HG02884 (cell line): ENCODE results near the gene GSTM2.
"Not testable (repeated sequence)": the region's sequence is repeated elsewhere in the genome, so short reads cannot be mapped to it uniquely, and the experiment has no call there.

Experiments
- ATAC-seq: cut with Tn5 transposase; IDR thresholded peaks from one replicate; pipeline ENCODE4 v1.9.1; 2021; ENCODE audit warnings: mild to moderate bottlenecking, moderate library complexity; ENCODE audit not compliant: unreplicated experiment

GSTM2 gene

DNA sequence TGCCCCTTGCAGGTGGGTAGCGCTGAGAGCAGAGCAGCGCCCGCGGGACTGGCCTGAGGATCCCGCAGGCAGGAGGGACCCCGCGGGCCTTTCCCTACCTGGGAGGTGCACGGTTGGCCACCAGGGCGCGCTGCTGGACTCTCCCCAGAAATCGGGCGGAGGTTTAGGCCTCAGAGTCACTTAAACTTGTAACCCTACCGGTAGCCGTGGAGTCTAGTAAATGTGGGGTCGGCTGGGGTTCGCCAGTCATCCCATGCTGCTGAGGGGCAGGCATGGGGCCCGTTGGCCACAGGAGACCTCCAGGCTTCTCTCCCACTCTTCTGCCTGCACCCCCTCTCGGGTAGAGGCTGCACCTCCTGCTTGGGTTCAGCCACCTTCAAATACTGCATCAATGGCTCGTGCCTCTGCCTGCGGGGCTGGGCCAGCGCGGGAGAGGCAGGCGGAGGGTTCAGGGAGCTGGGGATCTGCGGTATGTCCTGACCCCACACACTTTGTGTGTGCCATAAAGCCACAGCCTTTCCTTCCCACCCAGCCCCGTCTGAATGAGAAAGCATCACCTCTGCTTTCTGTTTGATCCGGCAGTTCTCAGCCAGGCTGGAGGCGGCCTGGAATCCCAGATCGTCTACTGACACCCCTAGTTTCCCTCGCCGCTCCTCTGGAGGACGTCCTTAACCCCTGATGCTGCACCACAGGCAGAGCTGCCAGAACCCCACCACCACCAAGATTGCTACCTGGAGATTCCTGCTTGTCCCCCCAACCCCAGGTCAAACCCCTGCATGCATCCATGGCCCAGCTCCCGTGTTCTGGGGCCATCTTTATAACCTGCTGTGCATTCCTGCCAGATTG lies 24.2 kb upstream of the GSTM2 start:
- peak; percentile 96 for ATAC-seq

DNA sequence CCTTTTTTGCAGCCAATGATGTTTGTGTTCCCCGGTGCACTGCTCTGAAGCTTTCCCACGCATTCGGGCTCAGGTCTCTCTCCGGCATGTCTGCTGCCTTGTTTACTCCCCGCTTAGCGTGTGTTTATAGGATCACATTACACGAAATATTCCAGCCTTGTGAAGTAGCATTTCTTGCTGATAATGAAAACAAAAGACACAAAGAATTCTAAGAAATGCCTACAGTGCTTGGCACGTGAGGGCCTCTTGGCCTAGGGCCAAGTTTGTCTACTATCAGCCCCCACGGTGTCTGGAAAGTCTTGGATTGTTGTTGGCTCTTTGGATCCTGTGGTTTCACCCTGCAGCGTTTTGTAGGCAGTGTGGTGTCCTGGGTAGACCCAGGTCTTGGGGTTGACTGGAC lies 23.2 kb upstream of the GSTM2 start:
- ATAC-seq, result no peak

DNA sequence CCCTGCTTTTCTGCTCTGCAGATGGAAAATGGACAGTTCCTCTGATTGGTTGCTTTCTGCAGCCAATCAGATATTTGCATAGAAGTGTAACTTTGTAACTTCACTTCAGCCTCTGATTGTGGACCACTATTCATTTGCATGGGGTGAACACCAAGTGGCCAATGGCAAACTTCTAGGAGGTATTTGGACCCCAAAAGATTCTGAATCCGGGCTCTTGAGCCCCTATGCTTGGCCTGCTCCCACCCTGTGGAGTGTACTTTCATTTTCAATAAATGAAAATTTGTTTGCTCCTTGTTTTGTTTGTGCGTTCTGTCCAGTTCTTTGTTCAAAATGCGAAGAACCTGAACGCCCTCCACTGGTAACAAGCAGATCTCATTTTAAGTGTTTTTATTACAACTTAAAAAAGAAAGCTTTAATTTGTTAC lies 18.4 kb upstream of the GSTM2 start:
- ATAC-seq, result no peak

DNA sequence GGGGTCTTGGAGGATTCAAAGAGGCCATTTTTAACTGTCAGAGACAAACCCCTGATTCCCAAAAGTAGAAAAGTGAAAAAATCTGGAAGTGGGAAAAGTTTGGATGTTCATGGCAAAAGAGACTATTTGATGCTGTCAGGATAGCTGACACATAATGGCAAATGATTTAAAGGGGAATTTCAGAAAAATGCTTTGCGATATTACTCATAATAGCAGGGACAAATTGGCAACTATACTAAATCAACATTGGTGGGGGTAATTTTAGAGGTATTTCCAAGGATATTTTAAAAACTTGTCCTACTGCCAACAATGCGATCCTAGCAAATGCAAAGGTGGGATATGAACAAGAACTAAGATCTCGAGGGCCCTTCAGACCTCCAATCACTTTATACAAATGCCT lies 17.2 kb upstream of the GSTM2 start:
- no peak for ATAC-seq

- no peak for ATAC-seq
These were observed 15.5 kb upstream of the GSTM2 start for GRCh38 chr1:109652402-109652801.

DNA sequence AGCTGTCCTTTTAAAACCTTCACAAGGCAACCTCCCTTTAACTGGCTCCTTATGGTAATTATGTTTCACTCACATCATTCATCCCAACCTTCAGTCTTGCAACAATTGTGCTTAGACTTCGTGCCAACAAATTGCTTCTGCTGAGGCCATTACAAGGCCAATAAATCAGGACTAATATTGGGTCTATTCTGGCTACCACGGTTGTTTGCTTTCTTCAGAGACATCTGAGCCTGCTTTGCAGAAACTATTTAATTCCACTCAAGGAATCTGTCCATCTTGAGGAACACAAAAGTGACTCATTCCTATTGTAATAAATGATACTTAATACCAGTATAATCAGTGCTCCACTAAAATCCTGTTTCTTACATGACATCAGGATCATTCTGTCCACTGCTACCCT lies 14.6 kb upstream of the GSTM2 start:
- ATAC-seq, result no peak

- ATAC-seq, result no peak
These were observed 13.3 kb upstream of the GSTM2 start for GRCh38 chr1:109654519-109654918.

- peak; percentile 82 for ATAC-seq
These were observed 12.0 kb upstream of the GSTM2 start, which contains the start of gene GSTM4 for GRCh38 chr1:109655615-109656519. Gene GSTM4, plus strand, starts transcription at chr1:109656099. Its CDS starts 291 bp downstream, at chr1:109656390.

DNA sequence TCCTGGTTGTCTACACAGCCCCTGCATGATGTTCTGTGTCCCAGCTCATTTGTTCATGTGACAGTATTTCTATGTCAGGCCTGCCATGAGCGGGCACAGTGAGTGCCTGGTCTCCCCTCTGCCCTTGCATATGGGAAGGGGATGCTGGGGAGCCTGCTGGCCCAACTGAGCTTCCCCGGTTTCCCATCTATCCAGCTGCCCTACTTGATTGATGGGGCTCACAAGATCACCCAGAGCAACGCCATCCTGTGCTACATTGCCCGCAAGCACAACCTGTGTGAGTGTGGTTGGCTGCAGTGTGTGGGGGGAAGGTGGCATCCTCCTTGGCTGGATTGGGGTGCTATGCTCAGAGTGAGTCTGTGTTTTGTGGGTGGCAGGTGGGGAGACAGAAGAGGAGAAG lies 10.5 kb upstream of the GSTM2 start:
- ATAC-seq, result no peak

GRCh38 chr1:109657970-109658369 lies 9.9 kb upstream of the GSTM2 start:
- ATAC-seq, result no peak

DNA sequence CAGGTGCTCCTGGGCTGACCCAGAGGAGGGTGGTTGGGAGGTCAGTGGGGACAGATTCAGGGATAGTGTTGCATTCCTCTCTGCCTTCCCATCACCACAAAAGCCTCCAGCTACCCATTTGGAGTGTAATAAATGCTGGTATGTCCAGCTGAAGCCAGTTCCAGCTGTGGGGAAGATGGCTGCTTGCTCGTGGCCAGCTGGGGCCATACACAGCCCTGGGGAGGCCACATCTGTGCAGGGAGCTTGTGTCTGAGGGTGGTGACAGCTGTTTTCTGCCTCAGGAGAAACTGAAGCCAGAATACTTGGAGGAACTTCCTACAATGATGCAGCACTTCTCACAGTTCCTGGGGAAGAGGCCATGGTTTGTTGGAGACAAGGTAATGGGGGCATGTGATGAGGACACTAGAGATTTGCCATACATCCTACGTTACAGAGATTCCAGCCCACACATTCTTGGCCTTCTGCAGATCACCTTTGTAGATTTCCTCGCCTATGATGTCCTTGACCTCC lies 9.3 kb upstream of the GSTM2 start:
- ATAC-seq, result no peak

DNA sequence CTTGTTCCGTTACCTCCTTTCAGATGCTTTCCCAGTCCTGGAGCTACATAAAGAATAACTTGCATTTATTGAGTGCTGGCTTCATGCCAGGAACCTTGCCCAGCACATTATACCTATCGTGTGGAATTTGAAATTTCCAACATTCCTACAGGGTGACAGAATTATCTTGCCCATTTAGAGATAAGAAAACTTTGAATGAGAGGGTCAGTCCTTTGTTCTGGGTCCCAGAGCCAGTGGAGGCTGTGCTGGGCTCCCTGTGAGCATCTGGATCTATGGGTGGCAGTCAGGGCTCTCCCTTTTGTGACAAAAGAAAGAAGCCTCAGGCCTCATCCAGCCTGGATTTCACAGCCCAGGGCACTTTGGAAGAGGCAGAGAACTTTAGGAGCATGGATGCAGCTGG lies 8.7 kb upstream of the GSTM2 start:
- no peak for ATAC-seq

DNA sequence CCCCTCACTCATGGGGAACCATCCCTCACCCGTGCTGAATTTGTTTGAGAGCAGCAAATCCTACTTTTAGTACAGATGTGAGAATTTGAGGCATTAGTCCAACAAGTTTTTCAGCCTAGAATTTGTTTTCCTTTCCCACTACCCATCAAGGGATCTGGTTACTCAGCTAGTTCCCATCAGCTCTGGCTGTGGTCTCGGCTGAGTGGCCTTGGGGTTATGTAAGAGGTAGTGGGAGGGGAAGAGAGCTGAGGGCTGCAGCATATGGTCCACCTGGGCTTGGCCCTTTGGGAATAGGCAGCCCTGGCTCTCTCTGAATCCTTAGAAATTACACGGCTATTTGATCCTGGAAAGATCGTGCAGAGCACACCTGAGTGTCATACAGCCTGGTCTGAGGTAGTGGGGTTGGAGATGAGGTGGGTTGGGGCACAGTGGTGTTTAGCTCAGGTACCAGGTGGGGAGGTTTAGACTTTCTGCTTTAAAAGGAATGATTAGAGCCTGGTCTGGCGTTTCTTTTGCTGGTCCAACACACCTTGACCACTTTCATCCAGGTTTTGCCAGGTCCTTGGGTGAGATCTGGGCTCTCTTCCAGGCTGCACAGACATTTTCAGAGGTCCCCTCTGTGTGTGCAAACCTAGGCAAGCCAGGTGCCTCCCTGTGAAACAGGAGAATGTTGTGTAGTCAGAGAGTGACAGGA lies 7.7 kb upstream of the GSTM2 start:
- no peak for ATAC-seq

DNA sequence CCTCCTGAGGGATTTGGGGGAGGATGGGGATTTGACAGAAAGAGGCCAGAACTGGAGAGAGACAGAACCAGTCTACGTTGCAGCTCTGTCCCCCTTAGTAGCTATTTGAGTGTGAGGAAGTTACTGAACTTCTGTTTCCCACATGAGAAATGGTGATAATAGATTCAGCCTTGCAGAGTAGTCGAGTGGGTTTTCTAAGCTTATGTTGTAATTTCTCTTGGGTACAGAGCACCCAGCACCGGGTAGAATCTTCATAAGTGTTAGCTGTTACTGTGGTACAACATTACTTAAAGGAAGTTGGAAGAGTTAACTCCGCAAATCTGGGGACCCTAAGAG lies 7.2 kb upstream of the GSTM2 start:
- not testable (repeated sequence) for ATAC-seq

GRCh38 chr1:109661391-109661790 lies 6.5 kb upstream of the GSTM2 start:
- ATAC-seq, result no peak

DNA sequence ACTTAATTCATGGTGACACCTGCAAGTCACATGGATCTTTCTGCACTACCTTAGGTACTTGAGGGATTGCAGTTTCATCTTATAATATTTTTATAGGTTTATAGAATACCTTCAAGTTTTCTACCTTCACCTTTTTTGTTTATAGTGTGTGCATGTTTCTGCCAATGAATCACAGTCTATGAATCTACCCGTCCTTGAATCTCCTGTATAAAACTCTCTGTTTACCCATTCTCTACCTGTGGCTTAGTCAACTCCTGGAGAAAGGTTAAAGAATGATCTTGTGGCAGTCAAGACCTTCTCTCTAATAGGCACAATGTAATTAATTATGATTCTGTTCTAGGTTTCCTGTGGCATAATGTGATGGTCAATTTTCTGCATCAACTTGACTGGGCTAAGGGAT lies 3.2 kb upstream of the GSTM2 start:
- ATAC-seq, result no peak

GRCh38 chr1:109668123-109668775 lies 392 bp downstream of the GSTM2 start:
- no peak for ATAC-seq

DNA sequence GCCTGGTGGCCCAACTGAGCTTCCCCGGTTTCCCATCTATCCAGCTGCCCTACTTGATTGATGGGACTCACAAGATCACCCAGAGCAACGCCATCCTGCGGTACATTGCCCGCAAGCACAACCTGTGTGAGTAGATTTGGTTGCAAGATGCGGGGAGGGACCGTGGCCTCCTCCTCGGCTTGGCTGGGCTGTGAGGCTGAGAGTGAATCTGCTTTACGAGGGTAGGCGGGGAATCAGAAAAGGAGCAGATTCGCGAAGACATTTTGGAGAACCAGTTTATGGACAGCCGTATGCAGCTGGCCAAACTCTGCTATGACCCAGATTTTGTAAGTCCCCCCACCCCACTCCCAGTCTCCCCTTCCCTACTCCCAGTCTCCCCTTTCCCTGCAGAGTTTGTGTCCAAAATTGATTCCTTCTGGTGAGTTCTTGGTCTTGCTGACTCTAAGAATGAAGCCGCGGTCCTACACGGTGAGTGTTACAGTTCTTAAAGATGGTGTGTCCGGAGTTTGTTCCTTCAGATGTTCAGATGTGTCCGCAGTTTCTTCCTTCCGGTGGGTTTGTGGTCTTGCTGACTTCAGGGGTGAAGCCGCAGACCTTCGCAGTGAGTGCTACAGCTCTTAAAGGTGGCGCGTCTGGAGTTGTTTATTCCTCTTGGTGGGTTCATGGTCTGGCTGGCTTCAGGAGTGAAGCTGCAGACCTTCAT lies 1.5 kb downstream of the GSTM2 start:
- no peak for ATAC-seq

DNA sequence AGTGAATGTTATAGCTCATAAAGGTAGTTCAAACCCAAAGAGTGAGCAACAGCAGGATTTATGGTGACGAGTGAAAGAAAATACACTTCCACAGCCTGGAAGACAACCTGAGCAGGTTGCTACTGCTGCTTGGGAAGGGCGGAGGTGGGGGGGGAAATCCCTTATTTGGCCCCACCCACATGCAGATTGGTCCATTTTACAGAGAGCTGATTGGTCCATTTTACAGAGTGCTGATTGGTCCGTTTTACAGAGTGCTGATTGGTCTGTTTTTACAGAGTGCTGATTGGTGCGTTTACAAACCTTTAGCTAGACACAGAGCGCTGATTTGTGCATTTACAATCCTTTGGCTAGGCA lies 2.1 kb downstream of the GSTM2 start:
- ATAC-seq, result not testable (repeated sequence)

GRCh38 chr1:109671067-109671466 lies 3.2 kb downstream of the GSTM2 start:
- no peak for ATAC-seq
